ENCODE data around the gene PRKCZ.
"Not testable (repeated sequence)": the region's sequence is repeated elsewhere in the genome, so short reads cannot be mapped to it uniquely, and the experiment has no call there.

Gene PRKCZ

GRCh38 chr1:2115702-2116341 is 65.6 kb downstream of the PRKCZ start:
- TF ChIP-seq Cebpa-rat (IDR thresholded peaks at IDR 0.05), result no peak
- no peak overlapping the region for H3K27ac ChIP-seq
- peaks cover 0 to 25% (median 0%) of the 10 kb centered on the region in 11 experiments; a peak in 7 of 22 replicates for H3K36me3 ChIP-seq
- H4K20me1 ChIP-seq, result peaks cover 0 to 60% (median 0%) of the 10 kb centered on the region in 11 experiments; a peak in 9 of 22 replicates
- peaks cover 40 to 56% (median 48%) of the 10 kb centered on the region in 10 experiments for H3K4me1 ChIP-seq
- peak overlapping the region in 5 of 11 experiments; percentile 19 to 50 (median 28); a peak in 3 of 22 replicates for H3K9ac ChIP-seq
- peaks cover 15 to 23% (median 21%) of the 10 kb centered on the region in 11 experiments; a peak in 20 of 22 replicates for H3K27me3 ChIP-seq
- H3K4me3 ChIP-seq, result peak overlapping the region in 1 of 10 experiments; percentile 13; a peak in 1 of 20 replicates
- peaks cover 23 to 37% (median 34%) of the 10 kb centered on the region in 11 experiments for H3K9me3 ChIP-seq (replicated peaks in 1 of 11)
- peak overlapping the region; percentile 68 to 87 (median 78) for H3K4me2 ChIP-seq

- Histone ChIP-seq H3K4me1 (peaks cover 16 to 25% (median 21%) of the 10 kb centered on the region in 10 experiments), H3K4me3 (no peak overlapping the region), H3K9me3 (replicated peaks in 1 of 11) (peaks cover 23 to 42% (median 37%) of the 10 kb centered on the region in 11 experiments), H3K36me3 (peaks cover 0 to 29% (median 0%) of the 10 kb centered on the region in 11 experiments; a peak in 7 of 22 replicates), H3K27me3 (peaks cover 12 to 17% (median 15%) of the 10 kb centered on the region in 11 experiments; a peak in 20 of 22 replicates), H3K27ac (no peak overlapping the region), H3K9ac (no peak overlapping the region), H4K20me1 (peaks cover 0 to 29% (median 0%) of the 10 kb centered on the region in 11 experiments; a peak in 9 of 22 replicates), H3K4me2 (no peak overlapping the region)
- no peak for TF ChIP-seq Cebpa-rat (IDR thresholded peaks at IDR 0.05)
Measured at GRCh38 chr1:2119886-2120285, 69.7 kb downstream of the PRKCZ start.

- Histone ChIP-seq H3K27me3 (peaks cover 0 to 4% (median 2%) of the 10 kb centered on the region in 11 experiments; a peak in 12 of 22 replicates), H3K4me2 (no peak overlapping the region), H3K27ac (no peak overlapping the region), H3K4me3 (no peak overlapping the region), H3K4me1 (peaks cover 18 to 25% (median 21%) of the 10 kb centered on the region in 10 experiments), H3K9me3 (replicated peaks in 1 of 11) (peaks cover 23 to 42% (median 37%) of the 10 kb centered on the region in 11 experiments), H3K36me3 (peaks cover 0 to 28% (median 0%) of the 10 kb centered on the region in 11 experiments; a peak in 7 of 22 replicates), H3K9ac (no peak overlapping the region), H4K20me1 (peaks cover 0 to 29% (median 9%) of the 10 kb centered on the region in 11 experiments; a peak in 13 of 22 replicates)
- no peak for TF ChIP-seq Cebpa-rat (IDR thresholded peaks at IDR 0.05)
Measured at GRCh38 chr1:2121101-2121691, 71.0 kb downstream of the PRKCZ start.

- not testable (repeated sequence) for H3K27me3 ChIP-seq, H3K4me3 ChIP-seq, H3K9ac ChIP-seq, H3K27ac ChIP-seq, H3K4me2 ChIP-seq
- H3K36me3 ChIP-seq, result peaks cover 0 to 22% (median 0%) of the 10 kb centered on the region in 11 experiments; a peak in 6 of 22 replicates
- peaks cover 23 to 42% (median 37%) of the 10 kb centered on the region in 11 experiments for H3K9me3 ChIP-seq (replicated peaks in 1 of 11)
- peaks cover 24 to 26% (median 26%) of the 10 kb centered on the region in 10 experiments for H3K4me1 ChIP-seq
- H4K20me1 ChIP-seq, result peaks cover 0 to 29% (median 14%) of the 10 kb centered on the region in 11 experiments; a peak in 15 of 22 replicates
Measured at GRCh38 chr1:2121794-2122193, 71.6 kb downstream of the PRKCZ start.

- Histone ChIP-seq H3K27ac (no peak overlapping the region), H3K9me3 (replicated peaks in 1 of 11) (peaks cover 4 to 18% (median 16%) of the 10 kb centered on the region in 11 experiments; a peak in 20 of 22 replicates), H3K27me3 (no peaks in the 10 kb centered on the region), H3K36me3 (peaks cover 0 to 15% (median 0%) of the 10 kb centered on the region in 11 experiments; a peak in 6 of 22 replicates), H4K20me1 (peaks cover 0 to 55% (median 36%) of the 10 kb centered on the region in 11 experiments; a peak in 15 of 22 replicates), H3K4me2 (peak overlapping the region; percentile 63 to 97 (median 93)), H3K4me3 (no peak overlapping the region), H3K4me1 (peaks cover 37 to 54% (median 54%) of the 10 kb centered on the region in 10 experiments), H3K9ac (peak overlapping the region in 2 of 11 experiments; percentile 1 to 44; a peak in 2 of 22 replicates)
- TF ChIP-seq Cebpa-rat (IDR thresholded peaks at IDR 0.05), result no peak
Measured at GRCh38 chr1:2124446-2125198, 74.4 kb downstream of the PRKCZ start.

GRCh38 chr1:2125350-2126211 is 75.4 kb downstream of the PRKCZ start:
- Histone ChIP-seq H3K36me3 (peaks cover 0 to 6% (median 0%) of the 10 kb centered on the region in 11 experiments; a peak in 3 of 22 replicates), H3K9me3 (replicated peaks in 1 of 11) (peaks cover 0 to 8% (median 6%) of the 10 kb centered on the region in 11 experiments; a peak in 10 of 22 replicates), H3K27ac (peak overlapping the region in 7 of 11 experiments; percentile 0 to 74 (median 54); a peak in 5 of 22 replicates), H3K27me3 (no peaks in the 10 kb centered on the region), H3K4me1 (peaks cover 37 to 64% (median 63%) of the 10 kb centered on the region in 10 experiments), H3K4me2 (peak overlapping the region; percentile 82 to 97 (median 94)), H3K9ac (peak overlapping the region in 9 of 11 experiments; percentile 9 to 69 (median 34); a peak in 11 of 22 replicates), H3K4me3 (no peak overlapping the region; a peak in 1 of 20 replicates), H4K20me1 (peaks cover 0 to 64% (median 41%) of the 10 kb centered on the region in 11 experiments; a peak in 15 of 22 replicates)
- no peak for TF ChIP-seq Cebpa-rat (IDR thresholded peaks at IDR 0.05)

- no peaks in the 10 kb centered on the region for H3K27me3 ChIP-seq
- H3K4me1 ChIP-seq, result peaks cover 37 to 74% (median 73%) of the 10 kb centered on the region in 10 experiments
- H3K4me3 ChIP-seq, result peak overlapping the region in 9 of 10 experiments; percentile 6 to 48 (median 22); a peak in 16 of 20 replicates
- H4K20me1 ChIP-seq, result peaks cover 0 to 74% (median 41%) of the 10 kb centered on the region in 11 experiments; a peak in 15 of 22 replicates
- peaks cover 0 to 5% (median 0%) of the 10 kb centered on the region in 11 experiments; a peak in 1 of 22 replicates for H3K36me3 ChIP-seq
- peak overlapping the region; percentile 18 to 69 (median 56); a peak in 19 of 22 replicates for H3K9ac ChIP-seq
- peak overlapping the region; percentile 21 to 75 (median 65); a peak in 20 of 22 replicates for H3K27ac ChIP-seq
- TF ChIP-seq Cebpa-rat (IDR thresholded peaks at IDR 0.05), result no peak
- H3K9me3 ChIP-seq (replicated peaks in 1 of 11), result no peaks in the 10 kb centered on the region
- peak overlapping the region; percentile 82 to 97 (median 94) for H3K4me2 ChIP-seq
Measured at GRCh38 chr1:2126331-2127186, 76.3 kb downstream of the PRKCZ start.
